ENCODE results near the gene RHBDL3. TPM values are rescaled to one million over a fixed set of nuclear protein-coding genes. Genes with fewer than 3 reads are reported as not detected.

Gene RHBDL3
- total RNA-seq, 6 experiments from 2014 or later, result 0.04 to 0.09 TPM; not detected in 4

- ATAC-seq (no peak), DNase-seq (no peak)
- Histone ChIP-seq H3K27me3 (no peaks in the 10 kb centered on the region), H3K4me1 (peaks cover 0 to 45% (median 13%) of the 10 kb centered on the region in 4 donors), H3K4me3 (no peak overlapping the region), H3K36me3 (peaks cover 9 to 72% (median 20%) of the 10 kb centered on the region in 4 donors), H3K27ac (no peak overlapping the region), H3K9me3 (no peaks in the 10 kb centered on the region)
- 43% methylated on average over 6 of the region's 6 CpGs for WGBS (ENCODE audit: insufficient coverage, low coverage, low lambda C conversion rate, missing lambda C conversion rate)
- no peak for TF ChIP-seq POLR2A (IDR thresholded peaks at IDR 0.05)
- intact Hi-C loops (cut with DNase I), result no loop called here
These were observed 90.2 kb downstream of the RHBDL3 start for GRCh38 chr17:32355649-32356377.

DNA sequence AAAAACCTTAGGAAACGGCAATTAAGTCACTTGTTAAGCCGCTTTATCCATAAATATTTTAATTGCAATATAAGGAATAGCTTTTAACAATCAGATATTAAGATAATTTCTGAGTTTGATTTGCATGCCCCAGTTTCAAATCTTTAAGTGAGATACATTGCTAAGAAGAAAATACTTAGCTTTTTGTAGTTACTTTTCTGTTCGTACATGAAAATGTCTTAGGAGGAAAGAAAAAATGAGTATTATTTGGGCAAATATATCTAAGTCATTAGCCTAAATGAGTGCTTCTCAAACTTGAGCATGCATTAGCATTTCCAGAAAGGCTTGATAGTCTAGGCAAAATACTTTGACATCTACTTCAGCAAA, 90.7 kb downstream of the RHBDL3 start:
- H3K4me3 ChIP-seq, result no peak overlapping the region
- no peak overlapping the region for H3K27ac ChIP-seq
- ATAC-seq, result no peak
- H3K27me3 ChIP-seq, result no peaks in the 10 kb centered on the region
- DNase-seq, result no peak
- H3K9me3 ChIP-seq, result no peaks in the 10 kb centered on the region
- intact Hi-C loops (cut with DNase I), result no loop called here
- peaks cover 0 to 45% (median 13%) of the 10 kb centered on the region in 4 donors for H3K4me1 ChIP-seq
- WGBS (ENCODE audit: insufficient coverage, low coverage, low lambda C conversion rate, missing lambda C conversion rate), result 89% methylated on average over 3 of the region's 3 CpGs
- H3K36me3 ChIP-seq, result peaks cover 9 to 77% (median 26%) of the 10 kb centered on the region in 4 donors
- TF ChIP-seq POLR2A (IDR thresholded peaks at IDR 0.05), result no peak
- TF ChIP-seq, protein P1, sequence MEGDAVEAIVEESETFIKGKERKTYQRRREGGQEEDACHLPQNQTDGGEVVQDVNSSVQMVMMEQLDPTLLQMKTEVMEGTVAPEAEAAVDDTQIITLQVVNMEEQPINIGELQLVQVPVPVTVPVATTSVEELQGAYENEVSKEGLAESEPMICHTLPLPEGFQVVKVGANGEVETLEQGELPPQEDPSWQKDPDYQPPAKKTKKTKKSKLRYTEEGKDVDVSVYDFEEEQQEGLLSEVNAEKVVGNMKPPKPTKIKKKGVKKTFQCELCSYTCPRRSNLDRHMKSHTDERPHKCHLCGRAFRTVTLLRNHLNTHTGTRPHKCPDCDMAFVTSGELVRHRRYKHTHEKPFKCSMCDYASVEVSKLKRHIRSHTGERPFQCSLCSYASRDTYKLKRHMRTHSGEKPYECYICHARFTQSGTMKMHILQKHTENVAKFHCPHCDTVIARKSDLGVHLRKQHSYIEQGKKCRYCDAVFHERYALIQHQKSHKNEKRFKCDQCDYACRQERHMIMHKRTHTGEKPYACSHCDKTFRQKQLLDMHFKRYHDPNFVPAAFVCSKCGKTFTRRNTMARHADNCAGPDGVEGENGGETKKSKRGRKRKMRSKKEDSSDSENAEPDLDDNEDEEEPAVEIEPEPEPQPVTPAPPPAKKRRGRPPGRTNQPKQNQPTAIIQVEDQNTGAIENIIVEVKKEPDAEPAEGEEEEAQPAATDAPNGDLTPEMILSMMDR (IDR thresholded peaks at IDR 0.05), result no peak

DNA sequence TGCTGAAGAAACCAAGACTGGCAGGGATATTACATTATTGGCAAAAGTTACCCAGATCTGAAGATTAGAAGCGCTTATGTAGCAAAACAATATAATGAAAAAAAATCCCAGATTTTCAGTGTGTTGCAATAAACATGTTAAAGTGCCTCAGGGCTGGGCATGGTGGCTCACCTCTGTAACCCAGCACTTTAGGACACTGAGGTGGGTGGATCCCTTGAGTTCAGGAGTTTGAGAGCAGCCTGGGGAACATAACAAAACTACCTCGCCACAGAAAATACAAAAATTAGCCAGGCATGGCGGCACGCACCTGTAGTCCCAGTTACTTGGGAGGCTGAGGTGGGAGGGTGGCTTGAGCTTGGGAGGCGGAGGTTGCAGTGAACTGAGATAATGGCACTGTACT, 91.1 kb downstream of the RHBDL3 start:
- WGBS (ENCODE audit: insufficient coverage, low coverage, low lambda C conversion rate, missing lambda C conversion rate), result 79% methylated on average over 2 of the region's 5 CpGs
- intact Hi-C loops (cut with DNase I), result no loop called here
- no peak for TF ChIP-seq POLR2A (IDR thresholded peaks at IDR 0.05)
- Histone ChIP-seq H3K36me3 (peaks cover 9 to 80% (median 29%) of the 10 kb centered on the region in 4 donors), H3K9me3 (no peaks in the 10 kb centered on the region), H3K4me1 (peaks cover 0 to 42% (median 13%) of the 10 kb centered on the region in 4 donors), H3K27ac (no peak overlapping the region), H3K4me3 (no peak overlapping the region), H3K27me3 (no peaks in the 10 kb centered on the region)
- ATAC-seq (no peak), DNase-seq (no peak)

GRCh38 chr17:32357615-32358014, 92.0 kb downstream of the RHBDL3 start:
- Histone ChIP-seq H3K4me1 (peaks cover 0 to 33% (median 13%) of the 10 kb centered on the region in 4 donors), H3K36me3 (peaks cover 9 to 81% (median 34%) of the 10 kb centered on the region in 4 donors), H3K9me3 (no peaks in the 10 kb centered on the region), H3K27me3 (no peaks in the 10 kb centered on the region), H3K27ac (no peak overlapping the region), H3K4me3 (no peak overlapping the region)
- DNase-seq (no peak), ATAC-seq (no peak)
- WGBS (ENCODE audit: insufficient coverage, low coverage, low lambda C conversion rate, missing lambda C conversion rate), result 93% methylated on average over 5 of the region's 8 CpGs
- intact Hi-C loops (cut with DNase I), result no loop called here
- TF ChIP-seq POLR2A (IDR thresholded peaks at IDR 0.05), result no peak
- TF ChIP-seq, protein P1 (IDR thresholded peaks at IDR 0.05), result no peak

GRCh38 chr17:32361270-32361669, 95.6 kb downstream of the RHBDL3 start:
- Histone ChIP-seq H3K36me3 (peaks cover 28 to 89% (median 56%) of the 10 kb centered on the region in 4 donors), H3K9me3 (no peaks in the 10 kb centered on the region), H3K4me1 (peaks cover 0 to 5% (median 1%) of the 10 kb centered on the region in 4 donors), H3K27me3 (no peaks in the 10 kb centered on the region), H3K4me3 (no peak overlapping the region), H3K27ac (no peak overlapping the region)
- DNase-seq (no peak), ATAC-seq (no peak)
- TF ChIP-seq, protein P1 (IDR thresholded peaks at IDR 0.05), result no peak
- intact Hi-C loops (cut with DNase I), result no loop called here
- 89% methylated on average over 1 of the region's 1 CpG for WGBS (ENCODE audit: insufficient coverage, low coverage, low lambda C conversion rate, missing lambda C conversion rate)

All from right lobe of liver (tissue), 6 donors.